ENCODE measurements around the gene ERC2. TPM values are rescaled to one million over a fixed set of nuclear protein-coding genes. Genes with fewer than 3 reads are reported as not detected.

ERC2 gene
- total RNA-seq, 1 donor from 2014 or later = under 0.01 TPM

DNA sequence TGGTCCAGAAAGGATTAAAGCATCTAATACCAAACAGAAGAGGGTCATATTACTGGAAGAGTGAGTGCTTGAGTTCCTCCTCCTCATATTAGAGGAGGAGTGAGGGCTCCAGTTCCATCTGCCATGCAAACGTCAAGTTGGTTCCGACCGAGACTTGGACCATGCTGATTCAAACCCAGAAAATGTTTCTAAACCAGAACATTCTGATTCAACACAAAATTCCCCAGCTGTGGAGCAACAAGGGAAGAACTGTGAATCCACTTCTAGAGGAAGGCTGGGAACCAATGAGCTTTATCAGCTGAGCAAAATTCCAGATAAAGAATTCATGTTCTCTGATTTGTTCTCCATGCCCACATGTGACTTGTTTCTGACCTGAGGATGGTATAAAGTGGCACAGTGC lies 845.5 kb downstream of the ERC2 start:
- no peak for FAIRE-seq
- Histone ChIP-seq H3K4me3 (ENCODE audit: low read depth, low read length) (no peak overlapping the region), H3K36me3 (ENCODE audit: control insufficient read depth, insufficient read depth, low read length) (no peaks in the 10 kb centered on the region), H3K27me3 (ENCODE audit: control insufficient read depth, insufficient read depth, low read length) (no peaks in the 10 kb centered on the region)
- no peak for TF ChIP-seq CTCF (IDR thresholded peaks at IDR 0.05; ENCODE audit: insufficient read depth, low read length, severe bottlenecking)
- no peak for DNase-seq (ENCODE audit: low read depth)

GRCh38 chr3:55622116-55622515 lies 846.2 kb downstream of the ERC2 start:
- H3K27me3 ChIP-seq (ENCODE audit: control insufficient read depth, insufficient read depth, low read length) = no peaks in the 10 kb centered on the region

DNA sequence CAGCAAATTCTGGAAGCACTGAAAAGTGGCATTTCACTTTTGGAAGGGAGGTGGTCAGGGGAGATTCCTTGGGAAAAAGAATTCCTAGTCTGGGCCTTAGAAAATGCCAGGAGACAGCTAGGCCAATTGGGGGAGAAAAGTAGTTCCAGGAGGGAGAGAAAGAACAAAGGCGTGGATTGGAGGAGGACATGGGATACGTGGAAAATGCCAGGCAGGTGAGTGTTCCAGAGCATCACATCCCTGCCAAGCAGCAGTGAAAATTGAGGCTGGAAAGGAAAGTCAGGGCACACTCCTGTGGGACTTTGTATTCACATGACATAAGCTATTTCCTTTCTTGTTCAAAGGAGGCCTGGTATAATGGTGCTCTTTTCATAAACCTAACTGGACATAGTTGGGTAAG lies 846.6 kb downstream of the ERC2 start:
- TF ChIP-seq CTCF (IDR thresholded peaks at IDR 0.05; ENCODE audit: insufficient read depth, low read length, severe bottlenecking) = no peak
- Histone ChIP-seq H3K27me3 (ENCODE audit: control insufficient read depth, insufficient read depth, low read length) (no peaks in the 10 kb centered on the region), H3K36me3 (ENCODE audit: control insufficient read depth, insufficient read depth, low read length) (no peaks in the 10 kb centered on the region), H3K4me3 (ENCODE audit: low read depth, low read length) (no peak overlapping the region)
- FAIRE-seq (no peak), DNase-seq (ENCODE audit: low read depth) (no peak)

More at GRCh38 chr3:55622116-55622515, 846.2 kb downstream of the ERC2 start:
- no peaks in the 10 kb centered on the region for H3K36me3 ChIP-seq (ENCODE audit: control insufficient read depth, insufficient read depth, low read length)
- peak; percentile 52 for DNase-seq (ENCODE audit: low read depth)
- FAIRE-seq = no peak
- no peak overlapping the region for H3K4me3 ChIP-seq (ENCODE audit: low read depth, low read length)
- TF ChIP-seq CTCF (IDR thresholded peaks at IDR 0.05; ENCODE audit: insufficient read depth, low read length, severe bottlenecking) = no peak

GRCh38 chr3:55621026-55621422 lies 847.2 kb downstream of the ERC2 start:
- Histone ChIP-seq H3K4me3 (ENCODE audit: low read depth, low read length) (no peak overlapping the region), H3K27me3 (ENCODE audit: control insufficient read depth, insufficient read depth, low read length) (no peaks in the 10 kb centered on the region), H3K36me3 (ENCODE audit: control insufficient read depth, insufficient read depth, low read length) (no peaks in the 10 kb centered on the region)
- FAIRE-seq (no peak), DNase-seq (ENCODE audit: low read depth) (no peak)
- TF ChIP-seq CTCF (IDR thresholded peaks at IDR 0.05; ENCODE audit: insufficient read depth, low read length, severe bottlenecking) = no peak

- no peak for DNase-seq (ENCODE audit: low read depth)
Observed at GRCh38 chr3:55620351-55621025, 847.8 kb downstream of the ERC2 start.

More at GRCh38 chr3:55620351-55621025, 847.8 kb downstream of the ERC2 start:
- Histone ChIP-seq H3K4me3 (ENCODE audit: low read depth, low read length) (no peak overlapping the region), H3K36me3 (ENCODE audit: control insufficient read depth, insufficient read depth, low read length) (no peaks in the 10 kb centered on the region), H3K27me3 (ENCODE audit: control insufficient read depth, insufficient read depth, low read length) (no peaks in the 10 kb centered on the region)
- no peak for FAIRE-seq
- no peak for TF ChIP-seq CTCF (IDR thresholded peaks at IDR 0.05; ENCODE audit: insufficient read depth, low read length, severe bottlenecking)
